Bronchial epithelial cell (primary cell): ENCODE measurements around the gene ITPR2. TPM values are rescaled to one million over a fixed set of nuclear protein-coding genes. Genes with fewer than 3 reads are reported as not detected.

Source experiments
- DNase-seq: peaks from one replicate; pipeline ENCODE4 v3.0.0-alpha.2; 2010; ENCODE audit warnings: low read depth
- FAIRE-seq: peaks from 2 replicates; lab custom pipeline; 2011; peaks lifted over from hg19 to GRCh38; lab: Jason Lieb, UNC
- H3K27me3 ChIP-seq: 2 replicates; pipeline ENCODE4 v1.5.1; 2011; ENCODE audit warnings: low read length; ENCODE audit not compliant: control insufficient read depth, insufficient read depth
- H3K36me3 ChIP-seq: 2 replicates; pipeline ENCODE4 v1.5.1; 2011; ENCODE audit warnings: low read length; ENCODE audit not compliant: control insufficient read depth, insufficient read depth
- H3K4me3 ChIP-seq: 2 replicates; pipeline ENCODE4 v1.5.1; 2011; ENCODE audit warnings: mild to moderate bottlenecking, low read depth, low read length, control low read depth
- CTCF ChIP-seq: IDR thresholded peaks from 2 replicates; pipeline ENCODE4 v1.5.1; 2011; ENCODE audit warnings: mild to moderate bottlenecking, moderate library complexity, low read length, control low read depth, inconsistent platforms; ENCODE audit not compliant: insufficient read depth, severe bottlenecking
- total RNA-seq: library from RNA; depleted of rRNA; stranded (reverse); fragments of >200 nt; gene quantifications from 2 replicates; pipeline ENCODE4 v1.2.1, GENCODE V29; 2014

The ITPR2 gene
- total RNA-seq = 5.8 and 6.5 TPM in 2 replicates

- FAIRE-seq (no peak), DNase-seq (peak; percentile 75)
- Histone ChIP-seq H3K4me3 (peak within 1 kb of the TSS; percentile 71), H3K36me3 (no peaks in the 10 kb centered on the region), H3K27me3 (no peaks in the 10 kb centered on the region)
- peak; percentile 13 for TF ChIP-seq CTCF
Measured at GRCh38 chr12:26832822-26833742, at the start of gene ITPR2. TSS of gene ITPR2 (minus strand) at chr12:26833194. CDS start at chr12:26832781, 413 bp downstream.

- H3K27me3 ChIP-seq = no peaks in the 10 kb centered on the region
- FAIRE-seq (no peak), DNase-seq (no peak)
- H3K36me3 ChIP-seq = no peaks in the 10 kb centered on the region
- TF ChIP-seq CTCF = no peak
- no peak overlapping the region for H3K4me3 ChIP-seq
Measured at GRCh38 chr12:26880625-26881024, 47.6 kb upstream of the ITPR2 start.

DNA sequence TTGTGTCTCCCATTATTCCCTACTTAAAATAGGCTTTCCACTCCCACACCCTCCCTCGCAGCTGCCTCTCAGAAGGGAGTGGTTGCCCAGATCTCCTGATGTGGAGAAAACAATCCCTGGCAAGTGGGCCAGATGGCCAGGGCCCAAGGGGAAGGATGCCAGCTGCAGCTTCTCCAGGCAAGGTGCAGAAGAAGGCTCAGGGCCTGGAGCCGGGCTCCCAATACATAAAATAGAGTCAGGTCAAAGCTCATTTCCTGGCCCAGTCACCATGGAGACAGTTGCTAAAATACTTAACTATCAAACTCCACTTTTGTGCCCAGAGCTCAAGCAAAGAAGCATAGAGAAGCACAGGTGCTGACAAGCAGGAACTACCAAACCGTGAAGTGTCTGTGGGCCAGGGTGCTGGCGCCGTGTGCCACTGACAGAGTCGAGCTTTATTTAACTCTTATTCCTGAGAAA lies 45.7 kb upstream of the ITPR2 start:
- H3K27me3 ChIP-seq = no peaks in the 10 kb centered on the region
- no peak for TF ChIP-seq CTCF
- H3K36me3 ChIP-seq = no peaks in the 10 kb centered on the region
- H3K4me3 ChIP-seq = no peak overlapping the region
- DNase-seq (no peak), FAIRE-seq (no peak)

DNA sequence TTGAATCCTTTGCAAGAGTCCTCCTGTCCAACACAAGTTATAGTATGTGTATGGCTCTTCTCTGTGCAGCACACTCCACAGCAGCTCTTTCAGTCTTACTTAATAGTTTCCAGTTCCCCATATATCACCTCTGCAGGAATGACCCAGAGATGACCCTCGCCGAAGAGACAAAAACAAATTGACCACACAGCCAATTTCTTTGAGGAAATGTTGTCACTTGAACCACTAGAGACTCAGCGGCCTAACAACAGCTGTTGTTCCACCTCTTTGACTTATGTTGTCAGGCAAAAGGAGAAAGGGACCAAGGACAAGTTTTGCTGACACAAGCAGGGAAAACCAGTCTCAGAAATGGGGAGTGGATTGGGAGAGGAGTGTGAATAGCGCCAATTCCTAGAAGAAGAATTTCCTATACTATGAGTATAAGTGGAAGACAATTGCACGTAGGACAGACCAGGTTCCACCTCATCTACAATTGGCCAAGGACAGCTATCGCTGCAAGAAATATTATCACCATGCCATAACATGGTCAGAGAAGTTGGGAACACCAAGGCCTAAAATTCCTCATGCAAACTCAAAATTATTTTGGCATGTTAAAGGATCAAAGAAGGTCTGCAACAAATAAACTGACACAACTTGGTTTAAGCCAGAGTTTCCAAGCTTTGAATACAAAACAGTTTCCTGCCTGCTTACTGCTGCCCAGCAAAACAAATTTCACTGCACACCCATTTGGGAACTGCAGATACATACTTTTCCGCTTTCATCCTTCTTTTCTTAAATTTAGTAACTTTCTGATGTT lies 41.7 kb upstream of the ITPR2 start:
- no peak for FAIRE-seq
- H3K4me3 ChIP-seq = no peak overlapping the region
- no peak for TF ChIP-seq CTCF
- H3K36me3 ChIP-seq = no peaks in the 10 kb centered on the region
- no peaks in the 10 kb centered on the region for H3K27me3 ChIP-seq
- DNase-seq = no peak

DNA sequence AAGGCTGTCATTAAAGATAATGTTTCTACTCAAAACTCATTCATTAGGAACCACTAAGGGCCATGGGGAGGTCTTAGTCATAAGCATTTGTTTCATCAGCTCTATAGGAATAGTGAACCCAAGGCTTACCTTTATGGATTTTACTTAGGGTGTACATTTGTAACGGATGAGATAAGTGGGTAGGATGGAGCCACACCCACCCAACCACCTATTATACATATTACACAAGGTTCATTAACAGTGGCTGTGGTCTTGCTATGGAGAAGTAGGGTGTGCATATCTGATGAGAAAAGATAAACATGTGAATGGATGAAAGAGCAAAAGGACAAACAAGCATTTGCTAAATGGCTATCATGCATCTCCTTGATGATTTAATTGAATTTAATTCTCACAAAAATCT lies 39.6 kb upstream of the ITPR2 start:
- DNase-seq = no peak
- FAIRE-seq = no peak
- no peak for TF ChIP-seq CTCF
- H3K4me3 ChIP-seq = no peak overlapping the region
- H3K27me3 ChIP-seq = no peaks in the 10 kb centered on the region
- no peaks in the 10 kb centered on the region for H3K36me3 ChIP-seq
